WERI-Rb-1 (cell line): ENCODE data around the gene PCGF5.
"Not testable (repeated sequence)": the region's sequence is repeated elsewhere in the genome, so short reads cannot be mapped to it uniquely, and the experiment has no call there.

ENCODE experiments used
- DNase-seq: peaks from one replicate; pipeline ENCODE4 v3.0.0-alpha.2; 2020
- H3K27ac ChIP-seq: fragments of 250-450 bp; sonication (Bioruptor Pico); 2 replicates; pipeline ENCODE4 v1.5.1; 2020; ENCODE audit warnings: mild to moderate bottlenecking, moderate library complexity
- H3K27me3 ChIP-seq: fragments of 250-450 bp; sonication (Bioruptor Pico); 2 replicates; pipeline ENCODE4 v1.5.1; 2021; ENCODE audit warnings: mild to moderate bottlenecking, low read depth, moderate library complexity; ENCODE audit not compliant: insufficient read depth, severe bottlenecking
- H3K36me3 ChIP-seq: fragments of 250-450 bp; sonication (Bioruptor Pico); 2 replicates; pipeline ENCODE4 v1.5.1; 2020; ENCODE audit warnings: mild to moderate bottlenecking, moderate library complexity
- H3K4me3 ChIP-seq: 2 replicates; pipeline ENCODE4 v1.5.1; 2011; ENCODE audit warnings: low read depth, mild to moderate bottlenecking, control low read depth, low read length
- H3K9me3 ChIP-seq: fragments of 250-450 bp; sonication (Bioruptor Pico); 2 replicates; pipeline ENCODE4 v1.5.1; 2021; ENCODE audit warnings: mild to moderate bottlenecking, moderate library complexity; ENCODE audit not compliant: severe bottlenecking
- TF ChIP-seq, protein P1 (sequence below): IDR thresholded peaks from 2 replicates; pipeline ENCODE4 v1.5.1; 2011; ENCODE audit warnings: low read depth, mild to moderate bottlenecking, control low read depth, inconsistent platforms, low read length

The PCGF5 gene

DNA sequence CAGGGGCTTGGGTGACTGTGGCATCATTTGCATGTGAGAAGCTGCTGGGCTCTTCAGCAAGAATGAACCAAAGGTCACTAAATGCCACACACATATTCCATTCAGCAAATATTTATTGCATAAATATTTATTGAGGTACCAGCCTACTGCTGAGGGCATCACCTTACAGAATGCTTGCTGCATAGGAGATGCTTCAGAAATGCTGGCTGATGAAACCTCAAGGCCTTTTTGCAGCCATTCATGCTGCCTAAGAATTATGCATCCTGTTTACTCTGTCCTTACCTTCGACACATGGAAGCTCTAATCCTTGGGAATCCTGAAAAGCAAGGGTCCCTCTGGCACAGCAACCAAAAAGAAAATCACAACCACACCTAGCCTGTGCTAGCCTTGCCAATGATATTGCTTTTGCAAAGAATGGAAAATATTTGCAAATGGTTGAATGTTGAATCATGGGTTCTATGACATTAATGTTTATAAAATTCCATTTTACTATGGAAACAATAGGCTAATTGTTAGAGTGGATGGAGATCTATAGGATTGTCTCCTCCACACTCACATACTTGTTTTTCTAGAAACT, 79.6 kb downstream of the PCGF5 start:
- no peaks in the 10 kb centered on the region for H3K9me3 ChIP-seq
- H3K27me3 ChIP-seq, result no peaks in the 10 kb centered on the region
- H3K27ac ChIP-seq, result no peak overlapping the region
- H3K36me3 ChIP-seq, result no peaks in the 10 kb centered on the region
- H3K4me3 ChIP-seq, result no peak overlapping the region
- DNase-seq, result no peak
- TF ChIP-seq, protein P1, sequence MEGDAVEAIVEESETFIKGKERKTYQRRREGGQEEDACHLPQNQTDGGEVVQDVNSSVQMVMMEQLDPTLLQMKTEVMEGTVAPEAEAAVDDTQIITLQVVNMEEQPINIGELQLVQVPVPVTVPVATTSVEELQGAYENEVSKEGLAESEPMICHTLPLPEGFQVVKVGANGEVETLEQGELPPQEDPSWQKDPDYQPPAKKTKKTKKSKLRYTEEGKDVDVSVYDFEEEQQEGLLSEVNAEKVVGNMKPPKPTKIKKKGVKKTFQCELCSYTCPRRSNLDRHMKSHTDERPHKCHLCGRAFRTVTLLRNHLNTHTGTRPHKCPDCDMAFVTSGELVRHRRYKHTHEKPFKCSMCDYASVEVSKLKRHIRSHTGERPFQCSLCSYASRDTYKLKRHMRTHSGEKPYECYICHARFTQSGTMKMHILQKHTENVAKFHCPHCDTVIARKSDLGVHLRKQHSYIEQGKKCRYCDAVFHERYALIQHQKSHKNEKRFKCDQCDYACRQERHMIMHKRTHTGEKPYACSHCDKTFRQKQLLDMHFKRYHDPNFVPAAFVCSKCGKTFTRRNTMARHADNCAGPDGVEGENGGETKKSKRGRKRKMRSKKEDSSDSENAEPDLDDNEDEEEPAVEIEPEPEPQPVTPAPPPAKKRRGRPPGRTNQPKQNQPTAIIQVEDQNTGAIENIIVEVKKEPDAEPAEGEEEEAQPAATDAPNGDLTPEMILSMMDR, result no peak

DNA sequence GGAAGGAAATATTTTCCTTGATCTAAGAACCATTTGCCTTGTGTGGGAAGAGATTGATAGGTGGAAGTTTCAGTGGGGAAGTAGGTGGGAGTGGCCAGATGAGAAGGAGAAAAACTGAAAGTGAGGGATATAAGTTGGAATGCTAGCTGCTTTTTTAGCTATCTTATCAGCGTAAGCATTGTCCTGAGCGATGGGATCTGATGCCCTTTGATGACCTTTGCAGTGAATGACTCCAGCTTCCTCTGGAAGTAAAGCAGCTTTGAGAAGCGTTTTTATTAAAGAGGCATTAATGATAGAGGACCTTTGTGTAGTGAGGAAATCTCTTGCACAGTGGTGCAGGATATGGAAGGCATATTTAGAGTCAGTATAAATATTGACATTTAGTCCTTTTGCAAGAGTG, 82.5 kb downstream of the PCGF5 start:
- DNase-seq, H3K36me3 ChIP-seq, H3K27me3 ChIP-seq, H3K9me3 ChIP-seq, H3K27ac ChIP-seq, H3K4me3 ChIP-seq: not testable (repeated sequence)

DNA sequence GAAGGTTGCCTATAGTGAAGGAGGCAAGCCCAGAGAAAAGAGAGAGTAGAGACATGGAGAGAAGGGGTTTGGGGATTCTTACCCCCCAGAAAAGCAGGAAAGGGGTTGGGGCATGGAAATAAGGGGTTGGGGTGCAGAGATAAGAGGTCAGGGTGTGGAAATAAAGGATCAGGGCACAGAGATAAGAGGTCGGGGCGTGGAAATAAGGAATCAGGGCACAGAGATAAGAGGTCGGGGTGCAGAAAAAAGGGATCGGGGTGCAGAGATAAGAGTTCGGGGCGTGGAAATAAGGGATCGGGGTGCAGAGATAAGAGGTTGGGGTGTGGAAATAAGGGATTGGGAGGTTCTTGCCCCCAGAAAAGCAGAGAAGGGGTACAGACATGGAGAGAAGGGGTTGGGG, 85.5 kb downstream of the PCGF5 start:
- not testable (repeated sequence) for DNase-seq, H3K4me3 ChIP-seq, H3K9me3 ChIP-seq, H3K27me3 ChIP-seq, H3K36me3 ChIP-seq, H3K27ac ChIP-seq

DNA sequence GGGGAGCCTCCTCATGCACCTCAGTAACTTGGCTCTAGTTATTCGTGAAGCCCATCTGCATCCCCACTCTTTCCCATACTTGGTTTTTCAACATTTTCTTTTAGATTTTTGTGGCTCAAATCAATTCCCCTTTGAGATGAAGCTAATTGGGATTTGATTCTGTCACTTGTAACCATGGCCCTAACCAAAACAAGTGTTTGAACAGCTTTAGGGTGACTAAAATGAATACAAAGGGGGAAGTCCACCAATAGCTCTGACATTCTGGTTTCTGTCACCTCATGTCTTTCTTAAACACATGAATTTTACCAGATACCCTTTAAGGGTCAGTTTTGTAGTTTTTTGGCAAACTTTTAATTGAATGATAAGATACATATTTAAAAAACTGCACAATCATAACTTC, 87.0 kb downstream of the PCGF5 start:
- H3K4me3 ChIP-seq, result no peak overlapping the region
- H3K27me3 ChIP-seq, result no peaks in the 10 kb centered on the region
- H3K36me3 ChIP-seq, result no peaks in the 10 kb centered on the region
- no peaks in the 10 kb centered on the region for H3K9me3 ChIP-seq
- H3K27ac ChIP-seq, result no peak overlapping the region
- DNase-seq, result no peak
- TF ChIP-seq, protein P1, result no peak

DNA sequence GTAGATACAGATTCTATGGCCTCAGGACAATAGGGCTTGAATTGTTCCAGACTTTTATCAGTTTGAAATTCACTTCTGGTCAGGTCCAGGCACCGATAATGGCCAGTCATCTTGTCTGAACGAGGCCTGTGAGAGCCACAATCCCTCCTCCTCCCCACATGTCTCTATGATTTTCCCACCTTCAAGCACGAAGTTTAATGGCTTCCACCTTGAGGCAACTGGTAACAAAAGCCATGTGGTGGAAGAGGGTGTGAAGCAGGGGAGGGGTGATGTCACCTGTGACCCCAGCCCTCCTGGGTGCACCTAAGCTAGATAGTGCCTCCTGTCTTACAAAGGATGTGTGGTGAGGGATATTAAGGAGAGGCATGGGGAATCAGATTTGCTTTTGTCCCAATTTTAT, 89.2 kb downstream of the PCGF5 start:
- Histone ChIP-seq H3K27me3 (no peaks in the 10 kb centered on the region), H3K4me3 (no peak overlapping the region), H3K27ac (no peak overlapping the region), H3K36me3 (no peaks in the 10 kb centered on the region), H3K9me3 (no peaks in the 10 kb centered on the region)
- TF ChIP-seq, protein P1, result no peak
- no peak for DNase-seq

DNA sequence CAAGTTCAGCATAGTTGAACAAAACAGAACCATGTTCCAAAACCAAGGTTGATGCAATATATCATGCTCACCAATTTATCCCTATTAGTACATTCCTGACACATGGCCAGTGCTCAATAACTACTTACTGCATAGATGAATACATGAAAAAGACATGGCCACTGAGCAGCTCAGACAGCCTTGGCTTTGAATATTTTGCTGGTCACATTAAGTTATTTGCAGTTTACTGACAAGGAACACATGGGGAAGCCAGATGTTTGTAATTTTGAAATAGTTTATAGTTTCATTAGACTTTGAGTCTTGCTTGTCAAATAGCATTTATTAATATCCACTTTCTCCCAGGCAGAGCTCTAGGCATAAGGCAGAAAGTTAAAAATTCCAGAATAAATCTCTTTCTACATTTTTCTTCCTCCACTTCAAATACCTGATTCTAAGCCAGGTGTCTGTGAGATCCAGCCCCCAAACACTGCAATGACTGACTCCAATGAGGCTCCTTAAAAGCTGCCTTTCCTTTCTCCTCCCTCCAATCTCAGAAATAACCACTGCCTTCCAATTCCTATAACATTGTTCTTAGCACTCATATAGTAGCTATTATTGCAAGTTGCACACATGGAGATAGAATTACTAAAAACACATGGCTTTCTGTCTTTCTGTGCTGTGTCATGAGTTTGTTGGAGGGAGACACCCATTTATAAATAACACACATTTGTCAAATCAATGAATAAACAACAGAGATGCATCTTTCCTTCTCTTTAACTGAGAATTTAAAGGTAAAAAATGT, 91.3 kb downstream of the PCGF5 start:
- Histone ChIP-seq H3K36me3 (no peaks in the 10 kb centered on the region), H3K27ac (no peak overlapping the region), H3K27me3 (no peaks in the 10 kb centered on the region), H3K4me3 (no peak overlapping the region), H3K9me3 (no peaks in the 10 kb centered on the region)
- TF ChIP-seq, protein P1, result no peak
- DNase-seq, result no peak

DNA sequence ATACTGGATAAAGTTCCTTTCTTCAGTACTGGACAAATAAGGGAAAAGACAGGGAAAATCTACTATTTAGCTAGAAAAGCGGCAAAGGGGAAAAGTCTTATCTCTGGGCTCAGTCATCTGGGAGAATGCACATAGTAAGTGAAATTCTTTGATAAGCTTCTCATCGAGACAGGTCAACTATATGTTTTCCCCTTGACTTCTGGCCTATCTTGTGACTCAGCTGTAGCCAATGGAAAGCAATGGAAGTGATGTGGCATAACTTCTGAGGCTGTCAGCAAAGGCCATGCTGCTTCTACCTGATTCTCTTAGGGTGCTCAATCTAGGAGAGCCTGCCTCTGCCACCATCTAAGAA, 91.9 kb downstream of the PCGF5 start:
- H3K4me3 ChIP-seq, result no peak overlapping the region
- no peaks in the 10 kb centered on the region for H3K9me3 ChIP-seq
- H3K27ac ChIP-seq, result no peak overlapping the region
- TF ChIP-seq, protein P1, result no peak
- no peaks in the 10 kb centered on the region for H3K36me3 ChIP-seq
- no peak for DNase-seq
- H3K27me3 ChIP-seq, result no peaks in the 10 kb centered on the region
